OCI-LY3 (cell line): Measurements from ENCODE around the gene PMFBP1.

Experiments used
- H2AFZ ChIP-seq: fragments of 200-600, 300-600 bp; shearing (Covaris generic); 2 replicates; pipeline ENCODE4 v1.6.0; 2014; ENCODE audit warnings: antibody characterized with exemption, low read depth, low read length
- H3K27ac ChIP-seq: fragments of 200-600, 300-600 bp; sonication (generic); 2 replicates; pipeline ENCODE4 v1.5.1; 2014; ENCODE audit warnings: mild to moderate bottlenecking, low read length, moderate library complexity, mixed read lengths
- H3K27me3 ChIP-seq: fragments of 200-600, 300-600 bp; sonication (generic); 2 replicates; pipeline ENCODE4 v1.6.1; 2014; ENCODE audit warnings: low read depth, low read length, mixed read lengths
- H3K36me3 ChIP-seq: fragments of 200-600, 300-600 bp; sonication (generic); replicated peaks from 2 replicates; pipeline ENCODE3; 2014; ENCODE audit warnings: low read depth, low read length, mixed read lengths
- H3K4me1 ChIP-seq: fragments of 300-600, 200-600 bp; sonication (generic); 2 replicates; pipeline ENCODE4 v1.6.1; 2014; ENCODE audit warnings: low read length, mixed read lengths
- H3K4me2 ChIP-seq: fragments of 200-600, 300-600 bp; sonication (generic); 2 replicates; pipeline ENCODE4 v1.6.1; 2014; ENCODE audit warnings: low read length, mixed read lengths
- H3K4me3 ChIP-seq: fragments of 300-600, 200-600 bp; sonication (generic); 2 replicates; pipeline ENCODE4 v1.5.1; 2014; ENCODE audit warnings: antibody characterized with exemption, mild to moderate bottlenecking, low read length, moderate library complexity
- H3K79me2 ChIP-seq: fragments of 300-600, 200-600 bp; shearing (Covaris generic); 2 replicates; pipeline ENCODE4 v1.6.1; 2014; ENCODE audit warnings: mild to moderate bottlenecking, low read length, mixed read lengths
- H3K9ac ChIP-seq: fragments of 300-600, 200-600 bp; shearing (Covaris generic); 2 replicates; pipeline ENCODE4 v1.6.0; 2014; ENCODE audit warnings: mild to moderate bottlenecking, low read length, moderate library complexity
- H3K9me3 ChIP-seq: fragments of 200-600, 300-600 bp; shearing (Covaris generic); 2 replicates; pipeline ENCODE4 v1.6.1; 2014; ENCODE audit warnings: low read length, mixed read lengths; ENCODE audit not compliant: insufficient read depth
- H4K20me1 ChIP-seq: fragments of 200-600, 300-600 bp; sonication (generic); 2 replicates; pipeline ENCODE4 v1.6.1; 2016; ENCODE audit warnings: low read length, mixed read lengths; ENCODE audit not compliant: insufficient read depth
- CTCF ChIP-seq: fragments of 200-600, 300-600 bp; sonication (generic); IDR thresholded peaks from 2 replicates; pipeline ENCODE4 v1.5.1; 2014; ENCODE audit warnings: antibody characterized with exemption, low read length, low read depth
- EZH2phosphoT487 ChIP-seq: fragments of 200-600 bp; shearing (Covaris generic); IDR thresholded peaks from 2 replicates; pipeline ENCODE4 v1.6.1; 2018; ENCODE audit warnings: antibody characterized with exemption, mixed run types, low read depth

Gene PMFBP1

GRCh38 chr16:72108353-72109102 lies 63.4 kb downstream of the PMFBP1 start:
- Histone ChIP-seq H3K9me3 (no peaks in the 10 kb centered on the region), H3K79me2 (no peaks in the 10 kb centered on the region), H4K20me1 (no peaks in the 10 kb centered on the region), H3K27ac (no peak overlapping the region), H3K9ac (no peak overlapping the region), H2AFZ (no peak overlapping the region), H3K4me1 (no peaks in the 10 kb centered on the region), H3K36me3 (peaks cover 68% of the 10 kb centered on the region), H3K4me3 (no peak overlapping the region), H3K27me3 (no peaks in the 10 kb centered on the region), H3K4me2 (no peak overlapping the region)
- TF ChIP-seq EZH2phosphoT487 (no peak), CTCF (no peak)

GRCh38 chr16:72107371-72107770 lies 64.6 kb downstream of the PMFBP1 start:
- H3K79me2 ChIP-seq, result no peaks in the 10 kb centered on the region
- no peak overlapping the region for H2AFZ ChIP-seq
- peaks cover 75% of the 10 kb centered on the region for H3K36me3 ChIP-seq
- no peak for TF ChIP-seq EZH2phosphoT487
- TF ChIP-seq CTCF, result no peak
- H3K4me3 ChIP-seq, result no peak overlapping the region
- no peak overlapping the region for H3K4me2 ChIP-seq
- no peaks in the 10 kb centered on the region for H3K27me3 ChIP-seq
- H3K9ac ChIP-seq, result no peak overlapping the region
- no peak overlapping the region for H3K27ac ChIP-seq
- no peaks in the 10 kb centered on the region for H4K20me1 ChIP-seq
- no peaks in the 10 kb centered on the region for H3K9me3 ChIP-seq
- no peaks in the 10 kb centered on the region for H3K4me1 ChIP-seq

GRCh38 chr16:72105978-72106377 lies 66.0 kb downstream of the PMFBP1 start:
- Histone ChIP-seq H4K20me1 (no peaks in the 10 kb centered on the region), H3K4me1 (no peaks in the 10 kb centered on the region), H2AFZ (no peak overlapping the region), H3K36me3 (peaks cover 71% of the 10 kb centered on the region), H3K79me2 (no peaks in the 10 kb centered on the region), H3K27me3 (no peaks in the 10 kb centered on the region), H3K9ac (no peak overlapping the region), H3K4me2 (no peak overlapping the region), H3K9me3 (no peaks in the 10 kb centered on the region), H3K27ac (no peak overlapping the region), H3K4me3 (no peak overlapping the region)
- TF ChIP-seq EZH2phosphoT487 (no peak), CTCF (no peak)

- Histone ChIP-seq H3K9me3 (no peaks in the 10 kb centered on the region), H2AFZ (no peak overlapping the region), H3K4me3 (no peak overlapping the region), H3K4me1 (no peaks in the 10 kb centered on the region), H3K79me2 (no peaks in the 10 kb centered on the region), H3K27ac (no peak overlapping the region), H3K4me2 (no peak overlapping the region), H3K36me3 (peaks cover 72% of the 10 kb centered on the region), H4K20me1 (no peaks in the 10 kb centered on the region), H3K27me3 (no peaks in the 10 kb centered on the region), H3K9ac (no peak overlapping the region)
- no peak for TF ChIP-seq CTCF
- no peak for TF ChIP-seq EZH2phosphoT487
Measured at GRCh38 chr16:72104905-72105304, 67.0 kb downstream of the PMFBP1 start.
